ENCODE results near the gene SURF6. TPM values are rescaled to one million over a fixed set of nuclear protein-coding genes. Genes with fewer than 3 reads are reported as not detected.

Gene SURF6
- total RNA-seq = 10 to 100 TPM; 23.7 to 24.7 (median 24.0) TPM
- long read RNA-seq, donor 1, full-length matches to known transcripts = 56 of 77 reads
- long read RNA-seq, donor 1, partial matches to known transcripts = 5 of 77 reads
- long read RNA-seq, donor 1, other reads (novel, unspliced or antisense) = 16 of 77 reads
- long read RNA-seq, donor 2, full-length matches to known transcripts = 34 of 39 reads
- long read RNA-seq, donor 2, partial matches to known transcripts = 3 of 39 reads
- long read RNA-seq, donor 2, other reads (novel, unspliced or antisense) = 2 of 39 reads

DNA sequence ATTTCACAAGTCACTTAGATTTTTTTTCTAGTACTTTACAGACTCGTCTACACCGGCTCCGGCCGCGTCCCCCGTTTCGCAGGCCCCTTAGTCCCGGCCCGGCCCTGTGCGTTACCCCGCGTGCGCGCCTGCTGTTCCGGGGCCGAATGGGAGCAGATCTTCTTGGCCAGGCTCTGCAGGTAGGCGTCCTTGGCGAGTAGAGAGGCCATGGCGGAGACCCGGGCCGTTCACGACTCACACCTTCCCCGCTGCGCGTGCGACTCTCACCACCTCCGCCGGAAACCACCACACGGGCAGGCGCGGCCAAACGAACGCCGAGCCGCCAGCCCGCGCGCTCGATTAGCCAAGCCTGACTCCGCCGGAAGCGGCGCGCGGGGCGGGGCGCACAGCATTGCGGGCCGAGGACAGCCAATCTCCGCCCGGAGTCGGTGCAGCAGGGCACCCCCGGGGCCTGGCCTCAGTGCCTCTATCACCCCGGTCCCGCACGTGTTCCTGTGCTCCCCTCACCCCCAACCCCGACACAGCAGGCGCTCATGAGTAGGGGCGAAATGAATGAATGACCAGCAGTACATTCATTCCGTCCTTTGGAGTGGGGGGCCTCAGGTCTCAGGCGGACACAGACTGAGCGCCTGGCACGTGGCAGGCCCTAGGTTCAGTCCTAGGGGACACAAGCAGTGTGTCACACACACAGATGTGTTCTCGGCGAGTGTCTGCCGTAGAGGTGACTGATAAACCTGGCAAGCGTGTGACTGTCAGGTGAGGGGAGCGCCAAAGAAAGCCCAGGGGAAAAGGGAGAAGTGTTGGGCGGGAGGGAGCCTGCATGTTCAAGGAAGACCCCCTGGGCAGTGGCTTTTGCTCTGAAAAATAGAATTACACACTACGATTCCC, at the start of gene SURF6:
TSS of gene SURF6 (minus strand) at position 265 of the 888 bp plus-strand sequence. CDS start at position 209, 56 bp downstream.
- intact Hi-C loops (cut with DNase I, micrococcal nuclease) = no loop called here
- H3K9me3 ChIP-seq = no peaks in the 10 kb centered on the region
- DNase-seq (peak; percentile 94 to 96 (median 95)), ATAC-seq (peak; percentile 94)
- peaks cover 27% of the 10 kb centered on the region for H3K4me1 ChIP-seq (ENCODE audit: low read depth)
- no peak for TF ChIP-seq CTCF (IDR thresholded peaks at IDR 0.05)
- H3K36me3 ChIP-seq (ENCODE audit: low read depth) = peaks cover 15% of the 10 kb centered on the region
- H3K4me3 ChIP-seq = peak within 1 kb of the TSS; percentile 77

DNA sequence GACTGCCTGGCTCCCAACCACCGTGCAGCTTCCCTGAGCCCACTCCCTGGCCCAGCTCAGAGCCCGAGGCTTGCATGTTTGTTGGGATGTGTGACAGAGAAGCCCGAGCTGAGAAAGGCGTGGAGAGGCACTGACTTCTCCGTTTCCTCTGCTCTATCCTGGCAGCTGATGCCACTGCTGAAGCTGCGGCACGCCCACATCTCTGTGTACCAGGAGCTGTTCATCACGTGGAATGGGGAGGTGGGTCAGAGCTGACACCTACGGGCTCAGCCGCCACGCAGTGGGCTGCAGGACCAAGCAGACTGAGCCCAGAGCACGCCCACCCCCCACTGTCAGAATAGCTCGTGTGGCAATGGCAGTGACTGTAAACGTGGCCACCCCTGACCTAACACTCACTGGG, 49.5 kb upstream of the SURF6 start:
- Histone ChIP-seq H3K4me3 (no peak overlapping the region), H3K4me1 (ENCODE audit: low read depth) (no peaks in the 10 kb centered on the region), H3K9me3 (no peaks in the 10 kb centered on the region), H3K36me3 (ENCODE audit: low read depth) (no peaks in the 10 kb centered on the region)
- intact Hi-C loops (cut with DNase I, micrococcal nuclease) = no loop called here
- ATAC-seq = no peak
- DNase-seq = no peak
- no peak for TF ChIP-seq CTCF (IDR thresholded peaks at IDR 0.05)

GRCh38 chr9:133384736-133385321, 48.8 kb upstream of the SURF6 start:
- no peaks in the 10 kb centered on the region for H3K4me1 ChIP-seq (ENCODE audit: low read depth)
- H3K9me3 ChIP-seq = no peaks in the 10 kb centered on the region
- DNase-seq (no peak), ATAC-seq (no peak)
- no peak overlapping the region for H3K4me3 ChIP-seq
- TF ChIP-seq CTCF (IDR thresholded peaks at IDR 0.05) = no peak
- H3K36me3 ChIP-seq (ENCODE audit: low read depth) = no peaks in the 10 kb centered on the region
- intact Hi-C loops (cut with DNase I, micrococcal nuclease) = no loop called here

GRCh38 chr9:133383438-133383837, 47.5 kb upstream of the SURF6 start:
- Histone ChIP-seq H3K36me3 (ENCODE audit: low read depth) (no peaks in the 10 kb centered on the region), H3K4me1 (ENCODE audit: low read depth) (no peaks in the 10 kb centered on the region), H3K9me3 (no peaks in the 10 kb centered on the region), H3K4me3 (no peak overlapping the region)
- no peak for TF ChIP-seq CTCF (IDR thresholded peaks at IDR 0.05)
- intact Hi-C loops (cut with DNase I, micrococcal nuclease) = no loop called here
- no peak for DNase-seq
- ATAC-seq = no peak

- no peaks in the 10 kb centered on the region for H3K36me3 ChIP-seq (ENCODE audit: low read depth)
- H3K4me1 ChIP-seq (ENCODE audit: low read depth) = no peaks in the 10 kb centered on the region
- no peak for DNase-seq
- H3K4me3 ChIP-seq = no peak overlapping the region
- no peak for ATAC-seq
- no peak for TF ChIP-seq CTCF (IDR thresholded peaks at IDR 0.05)
- no peaks in the 10 kb centered on the region for H3K9me3 ChIP-seq
- intact Hi-C loops (cut with DNase I, micrococcal nuclease) = no loop called here
Observed at GRCh38 chr9:133382507-133383141, 46.6 kb upstream of the SURF6 start.
